HG02798 (cell line): ENCODE data around the gene SIL1.
"Not testable (repeated sequence)": the region's sequence is repeated elsewhere in the genome, so short reads cannot be mapped to it uniquely, and the experiment has no call there.

ENCODE experiments used
- ATAC-seq: cut with Tn5 transposase; IDR thresholded peaks from one replicate; pipeline ENCODE4 v1.9.1; 2021; ENCODE audit warnings: mild to moderate bottlenecking; ENCODE audit not compliant: unreplicated experiment, poor library complexity

SIL1 gene

GRCh38 chr5:139049780-139050179 lies 148.4 kb downstream of the SIL1 start:
- ATAC-seq, result no peak

GRCh38 chr5:139046551-139046950 lies 151.6 kb downstream of the SIL1 start:
- no peak for ATAC-seq

- no peak for ATAC-seq
These were observed 154.8 kb downstream of the SIL1 start for GRCh38 chr5:139043157-139043905.

- ATAC-seq, result no peak
These were observed 158.1 kb downstream of the SIL1 start for GRCh38 chr5:139040081-139040480.

DNA sequence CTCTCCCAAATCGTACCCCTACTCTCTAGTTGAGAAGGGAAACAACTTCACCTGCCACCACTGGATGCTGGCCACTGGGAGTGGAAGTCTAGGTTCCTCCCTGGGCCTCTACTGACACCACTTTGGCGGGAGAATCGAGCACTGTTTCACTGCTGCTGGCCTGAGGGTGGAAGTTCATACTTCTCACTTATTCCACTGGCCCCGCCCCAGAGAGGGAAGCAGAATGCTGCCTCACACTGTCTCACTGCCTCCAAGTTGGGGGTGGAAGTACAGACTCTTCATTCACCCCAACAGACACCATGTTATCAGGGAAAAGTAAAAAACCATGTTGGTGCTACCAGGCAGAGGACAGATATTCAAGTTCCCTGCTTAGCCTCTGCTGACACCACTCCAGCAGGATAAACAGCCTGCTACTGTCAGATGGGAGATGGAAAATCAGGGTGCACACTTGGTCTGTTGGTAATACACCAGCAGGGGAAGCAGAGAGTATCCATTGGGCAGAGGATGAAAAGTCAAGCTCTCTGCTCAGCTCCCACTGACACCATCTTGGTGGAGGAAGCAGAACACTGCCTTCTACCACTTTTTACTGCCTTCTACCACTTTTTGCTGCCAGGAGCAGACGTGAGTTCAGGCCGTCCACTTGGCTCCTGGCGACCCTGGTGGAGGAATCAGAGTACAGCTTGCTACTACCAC lies 159.4 kb downstream of the SIL1 start:
- ATAC-seq, result no peak

DNA sequence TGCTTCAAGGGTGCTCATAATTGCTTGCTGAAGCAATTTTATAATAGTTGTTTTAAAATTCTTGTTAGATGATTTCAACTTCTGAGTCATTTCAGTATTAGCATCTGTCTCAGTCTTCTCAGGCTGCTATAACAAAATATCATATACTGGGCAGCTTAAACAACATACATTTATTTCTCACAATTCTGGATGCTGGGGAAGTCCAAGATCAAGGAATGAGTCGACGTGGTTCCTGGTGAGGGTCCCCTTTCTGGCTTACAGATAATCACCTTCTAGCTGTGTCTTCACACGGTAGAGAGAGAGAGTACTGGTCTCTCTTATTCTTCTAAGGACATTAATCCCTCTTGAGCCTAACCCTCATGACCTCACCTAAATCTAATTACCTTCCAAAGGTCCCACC lies 160.4 kb downstream of the SIL1 start:
- no peak for ATAC-seq

- not testable (repeated sequence) for ATAC-seq
These were observed 161.8 kb downstream of the SIL1 start for GRCh38 chr5:139036332-139036731.

DNA sequence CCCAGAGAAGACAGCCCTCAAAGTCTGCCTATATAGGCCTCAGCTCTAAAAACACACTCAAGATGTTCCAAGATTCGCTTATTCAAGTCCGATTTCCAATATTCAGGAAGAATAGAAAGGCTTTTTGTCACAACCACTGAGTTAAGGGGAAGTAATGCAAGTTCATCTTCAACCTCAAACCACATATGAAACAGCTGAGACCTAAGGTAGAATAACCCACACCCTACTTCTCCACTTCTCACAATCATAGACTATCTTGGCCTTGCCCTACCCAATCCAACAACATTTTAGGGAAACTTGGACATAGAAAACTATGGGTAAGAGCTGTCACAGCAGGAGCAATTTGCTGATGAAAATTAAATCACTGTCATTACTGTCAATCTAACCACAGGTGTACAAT lies 171.0 kb downstream of the SIL1 start:
- ATAC-seq, result no peak

DNA sequence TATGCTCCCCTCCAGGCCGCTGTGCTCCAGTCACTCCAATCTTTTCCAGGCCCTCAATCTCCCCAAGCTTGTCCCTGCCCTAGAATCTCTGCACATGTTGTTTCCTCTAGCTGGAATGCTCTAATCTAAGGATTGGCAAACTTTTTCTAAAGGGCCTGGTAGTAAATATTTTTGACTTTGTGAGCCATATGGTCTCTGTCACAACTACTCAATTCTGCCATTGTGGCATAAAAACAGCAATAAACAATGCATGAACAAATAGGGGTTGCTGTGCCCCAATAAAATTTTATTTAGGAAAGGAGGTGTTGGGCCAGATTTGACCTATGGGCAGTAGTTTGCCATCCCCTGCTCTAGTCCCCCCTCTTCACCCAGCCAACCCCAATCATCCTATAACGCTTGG lies 172.5 kb downstream of the SIL1 start:
- no peak for ATAC-seq

- ATAC-seq, result no peak
These were observed 174.9 kb downstream of the SIL1 start for GRCh38 chr5:139023286-139023685.

DNA sequence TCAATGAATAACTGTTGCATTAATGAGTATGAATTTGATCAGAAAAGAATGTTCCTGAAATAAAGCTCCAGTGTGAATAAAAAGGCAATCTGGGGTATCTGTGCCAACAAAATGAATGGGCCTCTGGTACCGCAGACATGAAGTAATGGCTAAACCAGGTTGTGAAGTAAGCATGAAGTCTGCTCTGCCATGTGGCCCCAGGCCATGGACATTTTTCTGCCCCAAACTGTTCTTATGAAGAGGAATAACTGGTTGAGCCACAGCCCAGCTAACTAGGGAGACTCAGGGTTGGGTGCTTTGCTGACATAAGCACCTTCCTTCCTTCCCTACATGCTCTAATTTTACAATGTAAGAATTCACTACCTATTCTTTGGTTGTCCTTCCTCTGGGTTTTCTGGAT lies 175.6 kb downstream of the SIL1 start:
- ATAC-seq, result no peak

DNA sequence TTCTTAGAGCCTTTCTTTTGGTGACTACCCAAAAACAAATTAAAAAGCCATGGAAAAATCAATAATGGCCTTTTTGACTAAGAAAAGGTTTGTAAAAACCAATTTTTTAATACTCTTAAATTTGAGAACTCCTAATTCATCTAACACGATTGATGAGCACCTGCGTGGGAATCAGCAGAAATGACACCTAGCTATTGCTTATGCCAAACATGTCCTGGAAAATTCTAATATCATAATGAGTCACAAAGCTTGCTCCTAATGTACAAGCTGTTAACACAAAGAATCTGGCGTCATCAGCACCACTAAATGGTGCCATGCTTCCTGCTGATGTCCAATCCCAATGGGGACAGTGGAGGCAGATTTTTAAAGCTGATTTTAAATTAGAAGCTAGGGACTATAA lies 176.8 kb downstream of the SIL1 start:
- no peak for ATAC-seq

- no peak for ATAC-seq
These were observed 178.3 kb downstream of the SIL1 start for GRCh38 chr5:139019880-139020279.

- ATAC-seq, result no peak
These were observed 179.0 kb downstream of the SIL1 start for GRCh38 chr5:139019211-139019610.

- no peak for ATAC-seq
These were observed 180.5 kb downstream of the SIL1 start for GRCh38 chr5:139017624-139018023.

DNA sequence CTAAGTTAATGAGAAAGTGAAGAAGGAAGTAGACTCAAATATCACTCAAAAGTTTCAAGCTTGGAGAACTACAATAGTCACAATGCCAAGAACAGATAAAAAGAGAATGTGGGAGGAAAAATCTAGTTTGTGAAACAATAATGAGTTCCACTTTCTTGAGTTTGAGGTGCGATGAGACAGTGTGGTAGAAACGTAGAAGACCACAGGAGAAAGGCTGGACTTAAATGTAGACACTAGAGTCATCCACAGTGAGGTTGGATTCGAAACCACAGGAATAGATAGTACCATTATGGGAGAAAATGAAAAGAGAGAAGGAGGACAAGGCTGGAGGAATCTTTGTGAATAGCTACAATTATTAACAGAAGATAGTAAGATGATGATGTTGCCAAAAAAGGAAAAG lies 182.0 kb downstream of the SIL1 start:
- no peak for ATAC-seq

GRCh38 chr5:139014726-139015125 lies 183.4 kb downstream of the SIL1 start:
- no peak for ATAC-seq

GRCh38 chr5:139012176-139012575 lies 186.0 kb downstream of the SIL1 start:
- no peak for ATAC-seq

GRCh38 chr5:139011156-139011555 lies 187.0 kb downstream of the SIL1 start:
- not testable (repeated sequence) for ATAC-seq

DNA sequence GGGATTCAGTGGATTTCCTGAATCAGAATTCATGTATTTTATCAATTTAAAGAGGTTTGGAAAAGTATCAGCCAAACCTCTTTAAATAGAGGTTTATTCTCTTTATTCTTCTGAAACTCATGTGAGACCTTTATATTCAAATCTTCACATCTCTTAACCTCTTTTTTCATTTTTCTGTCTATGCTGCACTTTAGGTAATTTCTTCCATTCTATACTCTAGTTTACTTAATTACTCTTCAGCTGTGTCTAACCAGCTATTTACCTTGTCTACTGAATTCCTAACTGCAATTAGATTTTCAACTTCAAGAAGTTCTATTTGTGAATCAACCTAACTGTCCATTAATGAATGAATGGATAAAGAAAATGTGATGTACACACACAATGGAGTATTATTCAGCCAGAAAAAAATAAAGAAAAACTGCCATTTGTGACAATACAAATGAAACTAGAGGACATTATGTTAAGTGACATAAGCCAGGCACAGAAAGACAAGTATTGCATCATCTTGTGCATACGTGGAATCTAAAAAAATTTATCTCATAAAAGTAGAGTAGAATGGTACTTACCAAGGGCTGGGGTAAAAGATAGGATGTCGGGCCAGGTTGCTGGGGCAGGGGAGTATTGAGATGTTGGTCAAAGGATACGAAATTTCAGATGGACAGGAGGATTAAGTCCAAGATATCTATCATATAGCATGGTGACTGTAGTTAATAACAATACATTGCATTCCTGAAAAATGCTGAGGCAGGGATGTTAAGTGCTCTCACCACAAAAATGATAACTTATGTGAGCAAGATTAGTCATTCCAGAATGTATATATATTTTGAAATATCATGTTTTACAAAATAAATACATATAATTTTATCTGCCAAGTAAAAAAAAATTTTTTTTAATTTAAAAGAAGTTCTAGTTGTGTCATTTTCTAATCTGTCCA lies 193.5 kb downstream of the SIL1 start:
- no peak for ATAC-seq

DNA sequence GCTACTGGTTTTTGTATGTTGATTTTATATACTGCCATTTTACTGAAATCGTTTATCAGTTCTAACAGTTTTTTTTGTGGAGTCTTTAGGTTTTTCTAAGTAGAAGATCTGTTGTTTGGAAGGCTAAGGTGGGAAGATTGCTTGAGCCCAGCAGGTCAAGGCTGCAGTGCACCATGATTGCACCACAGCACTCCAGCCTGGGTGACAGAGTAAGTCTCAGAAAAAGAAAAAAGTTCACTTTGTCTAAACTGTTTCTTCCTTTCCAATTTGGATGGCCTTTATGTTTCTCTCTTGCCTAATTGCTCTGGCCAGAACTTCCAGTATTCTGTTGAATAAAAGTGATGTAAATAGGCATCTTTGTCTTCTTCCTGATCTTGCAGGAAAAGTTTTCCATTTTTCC lies 198.5 kb downstream of the SIL1 start:
- ATAC-seq, result no peak
